Measurements from ENCODE around the gene RAET1E.
"Not testable (repeated sequence)": the region's sequence is repeated elsewhere in the genome, so short reads cannot be mapped to it uniquely, and the experiment has no call there.

Gene RAET1E

DNA sequence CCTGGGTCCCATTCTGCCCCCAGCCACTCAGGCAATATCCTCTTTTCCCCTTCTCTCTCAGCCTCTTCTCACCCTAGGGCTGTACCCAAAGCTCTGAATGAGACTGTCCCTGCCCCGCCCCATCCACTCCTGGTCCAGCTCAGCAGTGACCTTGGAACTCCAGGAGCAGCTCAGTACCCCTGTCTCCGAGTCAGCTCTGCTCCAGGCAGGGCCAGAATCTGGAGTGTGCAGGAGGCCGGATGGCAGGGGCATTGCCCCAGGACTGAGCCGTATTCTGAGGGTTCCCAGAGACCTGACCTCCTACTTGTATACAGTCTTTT is 27.0 kb upstream of the RAET1E start:
- peaks cover 14 to 28% (median 21%) of the 10 kb centered on the region in 11 experiments for H3K9me3 ChIP-seq (replicated peaks in 1 of 11)
- no peak overlapping the region for H3K4me3 ChIP-seq
- no peak overlapping the region for H3K27ac ChIP-seq
- H3K36me3 ChIP-seq, result no peaks in the 10 kb centered on the region
- no peak overlapping the region for H3K4me2 ChIP-seq
- H4K20me1 ChIP-seq, result peaks cover 0 to 15% (median 0%) of the 10 kb centered on the region in 11 experiments; a peak in 2 of 22 replicates
- no peak for TF ChIP-seq Cebpa-rat (IDR thresholded peaks at IDR 0.05)
- peaks cover 0 to 17% (median 7%) of the 10 kb centered on the region in 10 experiments; a peak in 13 of 20 replicates for H3K4me1 ChIP-seq
- H3K27me3 ChIP-seq, result peaks cover 72 to 100% (median 92%) of the 10 kb centered on the region in 11 experiments
- H3K9ac ChIP-seq, result no peak overlapping the region

DNA sequence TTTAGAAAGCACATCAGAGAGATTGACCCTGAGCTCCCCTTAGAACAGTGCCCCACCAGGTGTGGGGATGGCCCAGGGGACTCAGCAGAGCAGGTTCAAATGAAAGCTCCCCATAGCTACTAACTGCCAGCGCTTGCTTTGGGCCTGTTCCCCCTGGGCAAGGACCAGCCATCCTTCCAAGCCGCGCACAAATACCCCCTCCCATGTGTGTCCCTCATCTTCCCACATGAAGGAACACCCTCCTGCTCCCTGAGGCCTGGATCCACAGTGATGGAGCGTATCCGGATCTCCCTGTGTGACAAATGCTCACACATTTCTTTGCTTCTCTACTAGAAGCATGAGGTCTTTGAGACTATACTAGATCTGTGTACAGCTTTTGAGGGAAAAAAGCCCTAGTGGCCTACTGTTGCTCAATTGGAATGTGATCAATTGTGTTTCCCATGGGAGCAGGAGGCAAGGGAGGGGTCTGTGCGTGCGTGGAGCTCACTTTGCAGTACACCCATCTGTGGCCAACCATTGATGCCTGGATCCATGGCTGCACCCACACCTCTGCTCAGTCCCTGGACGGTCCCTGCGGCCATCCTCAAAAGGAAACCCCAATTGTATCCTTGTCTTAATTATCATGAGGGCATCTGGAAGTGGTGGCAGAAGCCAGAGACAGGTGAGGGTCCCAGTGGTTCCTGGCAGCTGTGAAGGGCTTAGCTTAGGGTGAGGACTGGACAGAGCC is 26.5 kb upstream of the RAET1E start:
- peaks cover 14 to 28% (median 21%) of the 10 kb centered on the region in 11 experiments for H3K9me3 ChIP-seq (replicated peaks in 1 of 11)
- TF ChIP-seq Cebpa-rat (IDR thresholded peaks at IDR 0.05), result no peak
- peaks cover 0 to 17% (median 7%) of the 10 kb centered on the region in 10 experiments; a peak in 13 of 20 replicates for H3K4me1 ChIP-seq
- no peak overlapping the region for H3K9ac ChIP-seq
- H3K4me2 ChIP-seq, result no peak overlapping the region
- H3K27me3 ChIP-seq, result peaks cover 67 to 96% (median 89%) of the 10 kb centered on the region in 11 experiments
- peaks cover 0 to 15% (median 0%) of the 10 kb centered on the region in 11 experiments; a peak in 2 of 22 replicates for H4K20me1 ChIP-seq
- no peaks in the 10 kb centered on the region for H3K36me3 ChIP-seq
- no peak overlapping the region for H3K27ac ChIP-seq
- no peak overlapping the region for H3K4me3 ChIP-seq

- H3K27ac ChIP-seq, result no peak overlapping the region
- peaks cover 0 to 17% (median 7%) of the 10 kb centered on the region in 10 experiments; a peak in 13 of 20 replicates for H3K4me1 ChIP-seq
- H3K9ac ChIP-seq, result no peak overlapping the region
- TF ChIP-seq Cebpa-rat (IDR thresholded peaks at IDR 0.05), result no peak
- peaks cover 61 to 87% (median 80%) of the 10 kb centered on the region in 11 experiments for H3K27me3 ChIP-seq
- H3K4me2 ChIP-seq, result peak overlapping the region in 6 of 11 experiments; percentile 15 to 42 (median 32); a peak in 5 of 22 replicates
- peaks cover 14 to 28% (median 21%) of the 10 kb centered on the region in 11 experiments for H3K9me3 ChIP-seq (replicated peaks in 1 of 11)
- H4K20me1 ChIP-seq, result peaks cover 0 to 15% (median 0%) of the 10 kb centered on the region in 11 experiments; a peak in 2 of 22 replicates
- peak overlapping the region in 8 of 10 experiments; percentile 0 to 41 (median 20); a peak in 4 of 20 replicates for H3K4me3 ChIP-seq
- H3K36me3 ChIP-seq, result no peaks in the 10 kb centered on the region
Observed at GRCh38 chr6:149923327-149923986, 25.5 kb upstream of the RAET1E start.

DNA sequence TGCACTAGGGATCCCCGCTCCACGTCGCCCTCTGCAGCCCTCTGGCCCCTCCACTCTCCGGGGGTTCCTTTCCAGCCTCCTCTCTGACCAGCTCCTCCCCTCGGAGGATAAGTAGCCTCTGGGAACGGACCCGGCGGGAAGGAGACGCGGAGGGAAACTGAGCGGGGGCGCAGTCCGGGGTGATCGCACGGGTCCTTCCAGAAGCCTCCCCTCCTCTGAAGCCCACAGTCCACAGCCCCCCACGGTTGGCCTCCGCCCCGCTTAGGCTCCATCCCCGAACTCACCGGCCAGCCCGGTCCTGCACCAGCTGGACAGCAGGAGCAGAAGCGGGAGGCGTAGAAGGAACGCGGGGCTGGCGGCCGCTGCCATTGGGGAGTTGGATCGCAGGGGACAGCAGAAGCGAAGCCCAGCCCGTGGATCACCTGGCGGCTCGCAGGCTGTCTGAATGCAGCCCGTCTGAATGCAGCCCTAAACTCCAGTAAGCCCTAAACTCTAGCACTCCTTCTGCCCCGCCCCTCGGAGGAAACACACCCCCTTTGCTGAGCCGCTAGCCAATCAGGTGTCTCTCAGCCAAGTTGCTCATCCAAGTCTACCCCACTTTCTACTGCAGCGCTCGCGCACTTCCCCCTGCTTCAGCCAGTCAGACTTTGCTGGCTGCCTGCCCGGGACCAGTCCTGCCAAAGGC is 24.9 kb upstream of the RAET1E start, which contains the start of gene RAET1G:
Gene RAET1G (minus strand): TSS at position 480 of the 685 bp plus-strand sequence. CDS start 111 bp downstream, at position 369.
- Histone ChIP-seq H3K9ac (no peak within 1 kb of the TSS), H3K27me3 (peaks cover 61 to 81% (median 78%) of the 10 kb centered on the region in 11 experiments), H3K9me3 (replicated peaks in 1 of 11) (peaks cover 14 to 28% (median 21%) of the 10 kb centered on the region in 11 experiments), H3K27ac (no peak within 1 kb of the TSS), H4K20me1 (peaks cover 0 to 15% (median 0%) of the 10 kb centered on the region in 11 experiments; a peak in 2 of 22 replicates), H3K4me3 (peak within 1 kb of the TSS in 9 of 10 experiments; percentile 0 to 41 (median 23); a peak in 6 of 20 replicates), H3K4me1 (peaks cover 0 to 17% (median 7%) of the 10 kb centered on the region in 10 experiments; a peak in 13 of 20 replicates), H3K36me3 (no peaks in the 10 kb centered on the region), H3K4me2 (peak within 1 kb of the TSS in 9 of 11 experiments; percentile 15 to 42 (median 25); a peak in 9 of 22 replicates)
- TF ChIP-seq Cebpa-rat (IDR thresholded peaks at IDR 0.05), result no peak

GRCh38 chr6:149922091-149922490 is 24.2 kb upstream of the RAET1E start:
- not testable (repeated sequence) for H3K4me2 ChIP-seq, H3K27ac ChIP-seq, H3K9ac ChIP-seq, H3K36me3 ChIP-seq, H3K4me3 ChIP-seq
- peaks cover 61 to 74% (median 72%) of the 10 kb centered on the region in 11 experiments for H3K27me3 ChIP-seq
- peaks cover 14 to 28% (median 21%) of the 10 kb centered on the region in 11 experiments for H3K9me3 ChIP-seq (replicated peaks in 1 of 11)
- peaks cover 0 to 15% (median 0%) of the 10 kb centered on the region in 11 experiments; a peak in 2 of 22 replicates for H4K20me1 ChIP-seq
- peaks cover 0 to 17% (median 7%) of the 10 kb centered on the region in 10 experiments; a peak in 13 of 20 replicates for H3K4me1 ChIP-seq

- TF ChIP-seq Cebpa-rat (IDR thresholded peaks at IDR 0.05), result no peak
- H3K9ac ChIP-seq, result no peak overlapping the region
- H4K20me1 ChIP-seq, result peaks cover 0 to 15% (median 0%) of the 10 kb centered on the region in 11 experiments; a peak in 2 of 22 replicates
- no peak overlapping the region for H3K27ac ChIP-seq
- H3K4me2 ChIP-seq, result no peak overlapping the region
- H3K27me3 ChIP-seq, result peaks cover 56 to 67% (median 65%) of the 10 kb centered on the region in 11 experiments
- H3K36me3 ChIP-seq, result no peaks in the 10 kb centered on the region
- peaks cover 14 to 28% (median 21%) of the 10 kb centered on the region in 11 experiments for H3K9me3 ChIP-seq (replicated peaks in 1 of 11)
- peaks cover 0 to 16% (median 7%) of the 10 kb centered on the region in 10 experiments; a peak in 13 of 20 replicates for H3K4me1 ChIP-seq
- H3K4me3 ChIP-seq, result no peak overlapping the region
Observed at GRCh38 chr6:149921361-149921760, 23.4 kb upstream of the RAET1E start.

- H3K27me3 ChIP-seq, result peaks cover 42 to 52% (median 50%) of the 10 kb centered on the region in 11 experiments
- no peak for TF ChIP-seq Cebpa-rat (IDR thresholded peaks at IDR 0.05)
- peaks cover 0 to 5% (median 0%) of the 10 kb centered on the region in 10 experiments; a peak in 1 of 20 replicates for H3K4me1 ChIP-seq
- H4K20me1 ChIP-seq, result peaks cover 0 to 6% (median 0%) of the 10 kb centered on the region in 11 experiments; a peak in 2 of 22 replicates
- no peak overlapping the region for H3K27ac ChIP-seq
- no peak overlapping the region for H3K4me3 ChIP-seq
- H3K9me3 ChIP-seq (replicated peaks in 1 of 11), result peaks cover 14 to 28% (median 21%) of the 10 kb centered on the region in 11 experiments
- no peaks in the 10 kb centered on the region for H3K36me3 ChIP-seq
- no peak overlapping the region for H3K9ac ChIP-seq
- H3K4me2 ChIP-seq, result no peak overlapping the region
Observed at GRCh38 chr6:149919834-149920225, 21.9 kb upstream of the RAET1E start.

- not testable (repeated sequence) for H3K9ac ChIP-seq, H4K20me1 ChIP-seq, H3K4me1 ChIP-seq, H3K4me2 ChIP-seq, H3K27ac ChIP-seq, H3K4me3 ChIP-seq, H3K36me3 ChIP-seq
- peaks cover 36 to 46% (median 45%) of the 10 kb centered on the region in 11 experiments for H3K27me3 ChIP-seq
- peaks cover 14 to 25% (median 19%) of the 10 kb centered on the region in 11 experiments for H3K9me3 ChIP-seq (replicated peaks in 1 of 11)
Observed at GRCh38 chr6:149919126-149919833, 21.4 kb upstream of the RAET1E start.
